ENCODE data around the gene TMEM233. TPM values are rescaled to one million over a fixed set of nuclear protein-coding genes. Genes with fewer than 3 reads are reported as not detected.

Gene TMEM233
- total and polyA plus RNA-seq, 10 of the 15 experiments (the other 5 are each of a cell fraction or from before 2014, with no cell fraction given): not detected

GRCh38 chr12:119666226-119666795, 72.7 kb downstream of the TMEM233 start:
- no peaks in the 10 kb centered on the region for H4K20me1 ChIP-seq (ENCODE audit: control insufficient read depth, insufficient read depth)
- H2AFZ ChIP-seq (ENCODE audit: control insufficient read depth, low read depth, low read length): peak overlapping the region; percentile 90
- ChIA-PET CTCF (interaction anchor here (1.2 to 2.3 kb wide), 7 partner anchors 14 to 222 kb away, joined by 3 to 15 read pairs (median 7); no protein-coding TSS in a partner anchor), RAD21 (ENCODE audit: unreplicated experiment) (interaction anchor here (1.0 to 2.0 kb wide), 3 partner anchors 12 to 453 kb away, joined by 3 to 15 read pairs (median 3); no protein-coding TSS in a partner anchor), SMC1A (ENCODE audit: uncharacterized antibody, unreplicated experiment) (interaction anchor here (1.1 to 1.7 kb wide), 2 partner anchors 15 to 17 kb away, joined by 4 to 10 read pairs; no protein-coding TSS in a partner anchor), POLR2A (interaction anchor here (0.5 to 1.5 kb wide), 3 partner anchors 17 to 1238 kb away, joined by 4 to 15 read pairs (median 4); partner anchors contain the start of genes RPLP0 and SPPL3)
- no peaks in the 10 kb centered on the region for H3K27me3 ChIP-seq (replicated peaks in 1 of 2; ENCODE audit: control insufficient read depth in 2 of 2, insufficient read depth in 2 of 2, low read length in 1 of 2)
- ATAC-seq: no peak
- 0% methylated on average over 2 of the region's 2 CpGs for WGBS (ENCODE audit: insufficient coverage, insufficient replicate concordance, low lambda C conversion rate, missing lambda C conversion rate)
- intact Hi-C loops (cut with micrococcal nuclease; ENCODE audit: unreplicated experiment) (loop anchor here (5.0 kb wide), 3 partner anchors 224 to 321 kb away; partner anchors contain the start of gene BICDL1), in situ Hi-C loops (cut with MboI) (loop anchor here (25.0 kb wide), 1 partner anchor 1529 kb away; the partner anchor contains the start of gene PEBP1)
- peak; percentile 78 for FAIRE-seq
- H3K27ac ChIP-seq (ENCODE audit: control insufficient read depth, insufficient read depth): peak overlapping the region; percentile 92
- H3K4me2 ChIP-seq (ENCODE audit: control insufficient read depth, insufficient read depth): peak overlapping the region; percentile 92
- peak overlapping the region; percentile 60 for H3K4me3 ChIP-seq
- BruUV-seq (replicated peaks): no TSS peak
- H3K79me2 ChIP-seq (ENCODE audit: control insufficient read depth, insufficient read depth, low read length): peaks cover 31% of the 10 kb centered on the region
- peak overlapping the region; percentile 51 for H3K9ac ChIP-seq (ENCODE audit: control insufficient read depth, insufficient read depth, low read length)
- no peaks in the 10 kb centered on the region for H3K36me3 ChIP-seq (ENCODE audit: control insufficient read depth in 2 of 2, insufficient read depth in 2 of 2, low read length in 1 of 2)
- no peak for DNase-seq (ENCODE audit: low read depth, low spot score)
- H3K4me1 ChIP-seq (ENCODE audit: control insufficient read depth, insufficient read depth, low read length): peaks cover 21% of the 10 kb centered on the region
- H3K9me3 ChIP-seq (replicated peaks; ENCODE audit: control insufficient read depth, insufficient read depth, low read length): no peaks in the 10 kb centered on the region
- TF ChIP-seq HCFC1 (IDR thresholded peaks at IDR 0.05; ENCODE audit: low read length) (no peak), KDM1A (IDR thresholded peaks at IDR 0.05; ENCODE audit: borderline replicate concordance) (no peak), BCLAF1 (IDR thresholded peaks at IDR 0.05) (no peak), NR2F1 (conservative IDR thresholded peaks at IDR 0.05) (no peak), CBX3 (IDR thresholded peaks at IDR 0.05; ENCODE audit: borderline replicate concordance, low read depth) (no peak), POLR2AphosphoS5 (IDR thresholded peaks at IDR 0.05; ENCODE audit: low read length) (no peak), E2F4 (IDR thresholded peaks at IDR 0.05; ENCODE audit: low read depth, low read length) (0 out of 2 replicates have a peak, but pooled peaks have one; percentile 27), E4F1 (IDR thresholded peaks at IDR 0.05; ENCODE audit: borderline replicate concordance, partially characterized antibody) (no peak), CHD1 (IDR thresholded peaks at IDR 0.05; ENCODE audit: low read depth, low read length) (no peak), NR2C1 (IDR thresholded peaks at IDR 0.05) (no peak), TBL1XR1 (IDR thresholded peaks at IDR 0.05; ENCODE audit: low read depth, low read length) (no peak), PRDM15 (CRISPR knock-in tag; IDR thresholded peaks at IDR 0.05) (no peak)

All from GM12878 (cell line).